SU-DHL-6 (cell line): ENCODE measurements around the gene NR1I2.

Experiments used
- CTCF ChIP-seq: fragments of 200-600 bp; sonication (generic); IDR thresholded peaks from one replicate; pipeline ENCODE4 v1.5.1; 2017; ENCODE audit warnings: antibody characterized with exemption, mild to moderate bottlenecking, low read length, moderate library complexity; ENCODE audit not compliant: insufficient read depth, poor library complexity, severe bottlenecking
- EZH2phosphoT487 ChIP-seq: fragments of 200-600 bp; sonication (generic), shearing (Covaris generic); conservative IDR thresholded peaks from 2 replicates; pipeline ENCODE4 v1.6.1; 2018; ENCODE audit warnings: mild to moderate bottlenecking, antibody characterized with exemption, low read length, moderate library complexity, mixed read lengths

GRCh38 chr3:119776304-119776703 lies 5.6 kb upstream of the NR1I2 start:
- TF ChIP-seq CTCF: no peak
- no peak for TF ChIP-seq EZH2phosphoT487
